GM18517 (cell line): ENCODE results near the gene ADPRH.

ENCODE experiments used
- ATAC-seq: cut with Tn5 transposase; IDR thresholded peaks from one replicate; pipeline ENCODE4 v1.9.1; 2021; ENCODE audit warnings: mild to moderate bottlenecking, moderate library complexity; ENCODE audit not compliant: unreplicated experiment

ADPRH gene

GRCh38 chr3:119596398-119596797 is 17.1 kb downstream of the ADPRH start:
- no peak for ATAC-seq

- no peak for ATAC-seq
Observed at GRCh38 chr3:119597548-119598288, 18.4 kb downstream of the ADPRH start, which contains the start of gene PLA1A. Gene PLA1A (plus strand): TSS chr3:119597885. CDS start chr3:119597914, 29 bp downstream.

GRCh38 chr3:119598410-119599098 is 19.3 kb downstream of the ADPRH start:
- peak; percentile 41 for ATAC-seq

GRCh38 chr3:119599558-119600174 is 20.4 kb downstream of the ADPRH start:
- no peak for ATAC-seq

GRCh38 chr3:119600732-119601131 is 21.4 kb downstream of the ADPRH start:
- peak; percentile 50 for ATAC-seq

- peak; percentile 24 for ATAC-seq
Observed at GRCh38 chr3:119601154-119601553, 21.9 kb downstream of the ADPRH start.

GRCh38 chr3:119602676-119603075 is 23.4 kb downstream of the ADPRH start:
- no peak for ATAC-seq

- no peak for ATAC-seq
Observed at GRCh38 chr3:119604878-119605277, 25.6 kb downstream of the ADPRH start.

GRCh38 chr3:119608405-119609000 is 29.2 kb downstream of the ADPRH start:
- ATAC-seq, result no peak

- ATAC-seq, result no peak
Observed at GRCh38 chr3:119609301-119609700, 30.0 kb downstream of the ADPRH start.

- ATAC-seq, result no peak
Observed at GRCh38 chr3:119611664-119612063, 32.4 kb downstream of the ADPRH start.

- no peak for ATAC-seq
Observed at GRCh38 chr3:119613201-119613600, 33.9 kb downstream of the ADPRH start.

GRCh38 chr3:119613872-119614271 is 34.6 kb downstream of the ADPRH start:
- ATAC-seq, result no peak

- no peak for ATAC-seq
Observed at GRCh38 chr3:119616056-119616455, 36.8 kb downstream of the ADPRH start.

- no peak for ATAC-seq
Observed at GRCh38 chr3:119619094-119619493, 39.8 kb downstream of the ADPRH start.

GRCh38 chr3:119620899-119621298 is 41.6 kb downstream of the ADPRH start:
- ATAC-seq, result no peak

- ATAC-seq, result no peak
Observed at GRCh38 chr3:119624002-119624720, 44.9 kb downstream of the ADPRH start.

- ATAC-seq, result no peak
Observed at GRCh38 chr3:119625451-119626153, 46.3 kb downstream of the ADPRH start.

- ATAC-seq, result no peak
Observed at GRCh38 chr3:119626196-119626595, 46.9 kb downstream of the ADPRH start.

GRCh38 chr3:119627461-119627860 is 48.2 kb downstream of the ADPRH start:
- no peak for ATAC-seq
